ENCODE data around the gene CLDN3.
A peak's percentile ranks its signal among the peaks of the same experiment; 100 is the strongest.
"Not testable (repeated sequence)": the region's sequence is repeated elsewhere in the genome, so short reads cannot be mapped to it uniquely, and the experiment has no call there.

Gene CLDN3

GRCh38 chr7:73735528-73735905 lies 34.6 kb downstream of the CLDN3 start:
- DNase-seq: no peak

- peak; percentile 92 for DNase-seq
Measured at GRCh38 chr7:73734619-73735527, 35.2 kb downstream of the CLDN3 start.

GRCh38 chr7:73732397-73732796 lies 37.7 kb downstream of the CLDN3 start:
- no peak for DNase-seq

- DNase-seq: no peak
Measured at GRCh38 chr7:73730485-73730884, 39.6 kb downstream of the CLDN3 start.

GRCh38 chr7:73728551-73728950 lies 41.5 kb downstream of the CLDN3 start:
- no peak for DNase-seq

GRCh38 chr7:73727952-73728351 lies 42.1 kb downstream of the CLDN3 start:
- DNase-seq: no peak

GRCh38 chr7:73726083-73726466 lies 44.0 kb downstream of the CLDN3 start:
- DNase-seq: no peak

- no peak for DNase-seq
Measured at GRCh38 chr7:73723813-73724212, 46.3 kb downstream of the CLDN3 start.

GRCh38 chr7:73722785-73723184 lies 47.3 kb downstream of the CLDN3 start:
- DNase-seq: no peak

- not testable (repeated sequence) for DNase-seq
Measured at GRCh38 chr7:73722182-73722581, 47.9 kb downstream of the CLDN3 start.

- no peak for DNase-seq
Measured at GRCh38 chr7:73721377-73721817, 48.7 kb downstream of the CLDN3 start.

- not testable (repeated sequence) for DNase-seq
Measured at GRCh38 chr7:73720443-73720842, 49.6 kb downstream of the CLDN3 start.

GRCh38 chr7:73719806-73720169 lies 50.3 kb downstream of the CLDN3 start:
- DNase-seq: no peak
